ENCODE results near the gene SLC25A3. TPM values are rescaled to one million over a fixed set of nuclear protein-coding genes. Genes with fewer than 3 reads are reported as not detected.
"Not testable (repeated sequence)": the region's sequence is repeated elsewhere in the genome, so short reads cannot be mapped to it uniquely, and the experiment has no call there.

SLC25A3 gene
- polyA plus RNA-seq, 1 donor (not counting 4 experiments of a cell fraction or from before 2014, with no cell fraction given), result 389 TPM

- dilution Hi-C loops (cut with MboI; ENCODE audit: extremely low pct_ligation_motif_present, low sequenced_read_pairs), result no loop called here
- H3K4me3 ChIP-seq (ENCODE audit: control insufficient read depth in 2 of 3, extremely low read depth in 1 of 3, insufficient read depth in 2 of 3, low read depth in 1 of 3, low read length in 3 of 3), result no peak overlapping the region
- DNase-seq (ENCODE audit: low read depth, low spot score), result no peak
- H3K27ac ChIP-seq (ENCODE audit: control insufficient read depth, insufficient read depth, low read length), result no peak overlapping the region
- H2AFZ ChIP-seq (ENCODE audit: control insufficient read depth, low read length), result no peak overlapping the region
- H3K9ac ChIP-seq (ENCODE audit: control insufficient read depth, extremely low read depth, insufficient read depth, low read length), result no peak overlapping the region
- H3K27me3 ChIP-seq (ENCODE audit: control insufficient read depth, extremely low read depth, insufficient read depth, low read length), result no peaks in the 10 kb centered on the region
- no peak overlapping the region for H3K4me2 ChIP-seq (ENCODE audit: control insufficient read depth, extremely low read depth, insufficient read depth, low read depth, low read length)
- H3K9me3 ChIP-seq (ENCODE audit: control insufficient read depth, low read depth, low read length), result no peaks in the 10 kb centered on the region
- H4K20me1 ChIP-seq (ENCODE audit: control insufficient read depth, extremely low read depth, insufficient read depth, low read length), result no peaks in the 10 kb centered on the region
- H3K36me3 ChIP-seq (ENCODE audit: control insufficient read depth in 2 of 2, extremely low read depth in 1 of 2, insufficient read depth in 2 of 2, low read length in 2 of 2), result peaks cover 1 to 2% of the 10 kb centered on the region in 2 experiments
- H3K79me2 ChIP-seq (ENCODE audit: control insufficient read depth, insufficient read depth, low read length), result no peaks in the 10 kb centered on the region
- TF ChIP-seq EZH2 (IDR thresholded peaks at IDR 0.05; ENCODE audit: low read length), result no peak
- no peak for TF ChIP-seq CTCF (optimal IDR thresholded peaks at IDR 0.05 in 1 of 3, IDR thresholded peaks at IDR 0.05 in 1 of 3, conservative IDR thresholded peaks at IDR 0.05 in 1 of 3; ENCODE audit: extremely low read depth in 1 of 3, insufficient read depth in 2 of 3, low read length in 3 of 3)
- no peaks in the 10 kb centered on the region for H3K9me1 ChIP-seq (ENCODE audit: control insufficient read depth, extremely low read depth, insufficient read depth, low read length)
- no peaks in the 10 kb centered on the region for H3K4me1 ChIP-seq (ENCODE audit: control insufficient read depth, extremely low read depth, insufficient read depth, low read length)
- FAIRE-seq, result no peak
Measured at GRCh38 chr12:98551787-98552186, 41.7 kb upstream of the SLC25A3 start.

- H3K9me1 ChIP-seq (ENCODE audit: control insufficient read depth, extremely low read depth, insufficient read depth, low read length); H3K9ac ChIP-seq (ENCODE audit: control insufficient read depth, extremely low read depth, insufficient read depth, low read length); DNase-seq (ENCODE audit: low read depth, low spot score); dilution Hi-C loops (cut with MboI; ENCODE audit: extremely low pct_ligation_motif_present, low sequenced_read_pairs); H3K4me2 ChIP-seq (ENCODE audit: control insufficient read depth, extremely low read depth, insufficient read depth, low read depth, low read length); H3K9me3 ChIP-seq (ENCODE audit: control insufficient read depth, low read depth, low read length); H4K20me1 ChIP-seq (ENCODE audit: control insufficient read depth, extremely low read depth, insufficient read depth, low read length); H3K27me3 ChIP-seq (ENCODE audit: control insufficient read depth, extremely low read depth, insufficient read depth, low read length); H2AFZ ChIP-seq (ENCODE audit: control insufficient read depth, low read length); H3K36me3 ChIP-seq (ENCODE audit: control insufficient read depth in 2 of 2, extremely low read depth in 1 of 2, insufficient read depth in 2 of 2, low read length in 2 of 2); H3K79me2 ChIP-seq (ENCODE audit: control insufficient read depth, insufficient read depth, low read length); H3K4me1 ChIP-seq (ENCODE audit: control insufficient read depth, extremely low read depth, insufficient read depth, low read length); H3K4me3 ChIP-seq (ENCODE audit: control insufficient read depth in 2 of 3, extremely low read depth in 1 of 3, insufficient read depth in 2 of 3, low read depth in 1 of 3, low read length in 3 of 3); FAIRE-seq; H3K27ac ChIP-seq (ENCODE audit: control insufficient read depth, insufficient read depth, low read length): not testable (repeated sequence)
Measured at GRCh38 chr12:98558097-98558496, 35.4 kb upstream of the SLC25A3 start.

- Histone ChIP-seq H3K27ac (ENCODE audit: control insufficient read depth, insufficient read depth, low read length) (no peak overlapping the region), H4K20me1 (ENCODE audit: control insufficient read depth, extremely low read depth, insufficient read depth, low read length) (no peaks in the 10 kb centered on the region), H3K36me3 (ENCODE audit: control insufficient read depth in 2 of 2, extremely low read depth in 1 of 2, insufficient read depth in 2 of 2, low read length in 2 of 2) (no peaks in the 10 kb centered on the region), H3K79me2 (ENCODE audit: control insufficient read depth, insufficient read depth, low read length) (no peaks in the 10 kb centered on the region), H3K27me3 (ENCODE audit: control insufficient read depth, extremely low read depth, insufficient read depth, low read length) (no peaks in the 10 kb centered on the region), H3K4me1 (ENCODE audit: control insufficient read depth, extremely low read depth, insufficient read depth, low read length) (no peaks in the 10 kb centered on the region), H3K9ac (ENCODE audit: control insufficient read depth, extremely low read depth, insufficient read depth, low read length) (no peak overlapping the region), H3K9me1 (ENCODE audit: control insufficient read depth, extremely low read depth, insufficient read depth, low read length) (no peaks in the 10 kb centered on the region), H2AFZ (ENCODE audit: control insufficient read depth, low read length) (no peak overlapping the region), H3K4me2 (ENCODE audit: control insufficient read depth, extremely low read depth, insufficient read depth, low read depth, low read length) (no peak overlapping the region), H3K9me3 (ENCODE audit: control insufficient read depth, low read depth, low read length) (no peaks in the 10 kb centered on the region), H3K4me3 (ENCODE audit: control insufficient read depth in 2 of 3, extremely low read depth in 1 of 3, insufficient read depth in 2 of 3, low read depth in 1 of 3, low read length in 3 of 3) (no peak overlapping the region)
- dilution Hi-C loops (cut with MboI; ENCODE audit: extremely low pct_ligation_motif_present, low sequenced_read_pairs), result no loop called here
- TF ChIP-seq EZH2 (IDR thresholded peaks at IDR 0.05; ENCODE audit: low read length) (no peak), CTCF (optimal IDR thresholded peaks at IDR 0.05 in 1 of 3, IDR thresholded peaks at IDR 0.05 in 1 of 3, conservative IDR thresholded peaks at IDR 0.05 in 1 of 3; ENCODE audit: extremely low read depth in 1 of 3, insufficient read depth in 2 of 3, low read length in 3 of 3) (no peak)
- FAIRE-seq, result no peak
- DNase-seq (ENCODE audit: low read depth, low spot score), result no peak
Measured at GRCh38 chr12:98559666-98560065, 33.8 kb upstream of the SLC25A3 start.
